HG02970 (cell line): ENCODE measurements around the gene IFT25.
"Not testable (repeated sequence)": the region's sequence is repeated elsewhere in the genome, so short reads cannot be mapped to it uniquely, and the experiment has no call there.

Experiments
- ATAC-seq: cut with Tn5 transposase; IDR thresholded peaks from one replicate; pipeline ENCODE4 v1.9.1; 2021; ENCODE audit warnings: mild to moderate bottlenecking, moderate library complexity, moderate number of reproducible peaks; ENCODE audit not compliant: unreplicated experiment, low FRiP score

The IFT25 gene

GRCh38 chr1:53891678-53892077, 53.8 kb downstream of the IFT25 start:
- no peak for ATAC-seq

GRCh38 chr1:53891018-53891417, 54.5 kb downstream of the IFT25 start:
- no peak for ATAC-seq

GRCh38 chr1:53890522-53890941, 55.0 kb downstream of the IFT25 start:
- no peak for ATAC-seq

- ATAC-seq = peak; percentile 90
Observed at GRCh38 chr1:53889304-53890298, 55.9 kb downstream of the IFT25 start, which contains the start of gene YIPF1. Gene YIPF1, minus strand, starts transcription at chr1:53889797. Its CDS starts 860 bp downstream, at chr1:53888937.

- no peak for ATAC-seq
Observed at GRCh38 chr1:53888681-53889080, 56.8 kb downstream of the IFT25 start.

GRCh38 chr1:53883600-53883999, 61.9 kb downstream of the IFT25 start:
- not testable (repeated sequence) for ATAC-seq

GRCh38 chr1:53881853-53882252, 63.6 kb downstream of the IFT25 start:
- ATAC-seq = not testable (repeated sequence)

GRCh38 chr1:53878492-53879105, 66.9 kb downstream of the IFT25 start:
- no peak for ATAC-seq

GRCh38 chr1:53875150-53875549, 70.3 kb downstream of the IFT25 start:
- ATAC-seq = not testable (repeated sequence)

GRCh38 chr1:53871773-53872484, 73.6 kb downstream of the IFT25 start:
- ATAC-seq = no peak
